A673 (cell line): ENCODE results near the gene OSBPL6.

Source experiments
- EZH2 ChIP-seq: fragments of 200-600 bp; sonication (generic); IDR thresholded peaks from 2 replicates; pipeline ENCODE4 v1.6.1; 2017; ENCODE audit warnings: borderline replicate concordance, low read depth, mild to moderate bottlenecking, mixed read lengths, antibody characterized with exemption, low read length; ENCODE audit not compliant: poor library complexity, severe bottlenecking
- TF ChIP-seq, protein P1 (sequence below): fragments of 300-800, 200-600 bp; sonication (generic); conservative IDR thresholded peaks from 2 replicates; pipeline ENCODE4 v1.5.1; 2017; ENCODE audit warnings: low read depth, mild to moderate bottlenecking, antibody characterized with exemption, low read length, moderate library complexity, mixed read lengths

DNA sequence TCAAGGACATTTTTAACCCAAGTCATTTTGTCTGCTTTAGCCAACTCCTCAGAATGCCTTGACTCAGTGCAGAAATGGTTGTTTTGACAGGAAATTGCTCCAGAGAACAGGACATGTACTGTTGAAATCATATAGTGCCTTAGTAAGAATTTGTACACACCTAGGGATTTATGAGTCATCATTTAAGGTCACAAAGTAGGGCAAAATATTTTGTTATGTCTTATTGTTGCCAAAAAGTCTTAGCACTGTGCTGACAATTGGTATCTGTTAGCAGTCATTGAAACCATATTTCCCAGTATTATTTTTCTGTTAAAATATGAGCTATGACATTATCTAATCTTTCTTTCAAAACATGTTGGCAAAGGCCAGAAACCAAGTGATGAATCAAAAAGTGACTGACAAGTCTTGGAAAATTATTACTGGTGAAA, 104.5 kb downstream of the OSBPL6 start:
- TF ChIP-seq, protein P1, sequence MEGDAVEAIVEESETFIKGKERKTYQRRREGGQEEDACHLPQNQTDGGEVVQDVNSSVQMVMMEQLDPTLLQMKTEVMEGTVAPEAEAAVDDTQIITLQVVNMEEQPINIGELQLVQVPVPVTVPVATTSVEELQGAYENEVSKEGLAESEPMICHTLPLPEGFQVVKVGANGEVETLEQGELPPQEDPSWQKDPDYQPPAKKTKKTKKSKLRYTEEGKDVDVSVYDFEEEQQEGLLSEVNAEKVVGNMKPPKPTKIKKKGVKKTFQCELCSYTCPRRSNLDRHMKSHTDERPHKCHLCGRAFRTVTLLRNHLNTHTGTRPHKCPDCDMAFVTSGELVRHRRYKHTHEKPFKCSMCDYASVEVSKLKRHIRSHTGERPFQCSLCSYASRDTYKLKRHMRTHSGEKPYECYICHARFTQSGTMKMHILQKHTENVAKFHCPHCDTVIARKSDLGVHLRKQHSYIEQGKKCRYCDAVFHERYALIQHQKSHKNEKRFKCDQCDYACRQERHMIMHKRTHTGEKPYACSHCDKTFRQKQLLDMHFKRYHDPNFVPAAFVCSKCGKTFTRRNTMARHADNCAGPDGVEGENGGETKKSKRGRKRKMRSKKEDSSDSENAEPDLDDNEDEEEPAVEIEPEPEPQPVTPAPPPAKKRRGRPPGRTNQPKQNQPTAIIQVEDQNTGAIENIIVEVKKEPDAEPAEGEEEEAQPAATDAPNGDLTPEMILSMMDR: no peak
- no peak for TF ChIP-seq EZH2
